HG03139 (cell line): ENCODE data around the gene CORIN.

Experiments used
- ATAC-seq: cut with Tn5 transposase; IDR thresholded peaks from one replicate; pipeline ENCODE4 v1.9.1; 2021; ENCODE audit not compliant: unreplicated experiment

CORIN gene

DNA sequence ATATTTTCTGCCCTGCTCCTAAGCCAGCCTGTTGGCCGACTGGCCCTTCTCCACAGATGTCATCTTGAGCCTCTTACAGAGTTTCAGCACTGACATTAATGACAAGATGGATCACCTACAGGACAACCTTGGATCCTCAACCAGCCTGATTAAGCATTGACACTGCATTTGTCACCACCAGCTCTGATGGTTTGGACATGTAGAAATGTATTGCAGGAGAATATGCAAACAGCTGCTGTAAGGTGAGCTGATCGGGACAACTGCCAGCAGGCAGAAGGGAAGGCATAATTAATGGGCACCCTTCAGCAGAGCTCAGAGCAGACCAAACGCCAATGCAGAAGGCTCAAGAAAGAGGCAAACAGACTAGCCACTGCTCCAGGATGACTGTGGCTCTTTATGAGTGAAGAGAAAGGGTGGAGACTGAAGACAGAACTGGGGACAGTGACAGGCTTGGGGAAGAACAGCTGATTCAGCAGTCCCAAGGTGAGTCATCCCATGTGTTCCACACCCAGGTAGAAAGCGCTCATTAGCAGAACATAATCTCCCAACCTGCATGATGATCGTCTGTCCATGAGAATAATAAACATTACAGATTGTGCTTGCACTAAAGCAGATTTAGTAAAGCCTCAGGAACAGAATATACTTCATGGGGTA, 6.7 kb downstream of the CORIN start:
- ATAC-seq, result no peak

DNA sequence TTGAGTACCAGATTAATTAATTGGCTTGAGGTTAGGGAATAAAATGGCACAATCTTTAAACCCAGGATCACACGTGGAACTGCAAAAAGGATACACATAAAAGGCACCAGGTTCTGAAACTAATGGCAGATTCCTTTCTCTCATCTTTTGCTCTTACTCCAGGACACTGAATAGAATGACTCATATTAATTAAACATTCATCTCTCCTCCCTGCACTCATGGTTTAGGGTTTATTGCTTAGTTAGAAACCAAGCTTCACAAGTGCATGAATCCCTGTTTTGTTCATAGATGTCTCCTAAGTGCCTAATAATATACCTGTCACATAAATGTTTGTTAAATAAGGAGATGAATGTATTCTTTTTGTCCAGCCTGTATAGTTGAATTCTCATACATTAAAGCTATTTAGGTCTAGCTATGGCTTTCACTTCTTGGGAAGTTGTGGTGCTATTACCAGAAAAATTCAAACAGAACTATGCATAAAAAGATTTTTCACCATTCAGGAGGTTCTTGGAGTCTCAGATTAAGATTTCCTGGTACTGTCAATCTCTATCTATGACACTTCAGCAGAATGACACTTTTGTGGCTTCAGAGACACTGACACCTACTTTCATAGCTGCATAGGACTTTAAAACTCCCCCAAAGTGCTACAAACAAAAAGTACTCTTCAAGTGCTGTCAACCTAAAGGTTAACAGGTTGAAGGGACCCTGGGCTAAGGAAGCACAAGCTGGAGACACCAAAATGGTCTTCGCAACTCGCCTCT, 7.4 kb downstream of the CORIN start:
- no peak for ATAC-seq

DNA sequence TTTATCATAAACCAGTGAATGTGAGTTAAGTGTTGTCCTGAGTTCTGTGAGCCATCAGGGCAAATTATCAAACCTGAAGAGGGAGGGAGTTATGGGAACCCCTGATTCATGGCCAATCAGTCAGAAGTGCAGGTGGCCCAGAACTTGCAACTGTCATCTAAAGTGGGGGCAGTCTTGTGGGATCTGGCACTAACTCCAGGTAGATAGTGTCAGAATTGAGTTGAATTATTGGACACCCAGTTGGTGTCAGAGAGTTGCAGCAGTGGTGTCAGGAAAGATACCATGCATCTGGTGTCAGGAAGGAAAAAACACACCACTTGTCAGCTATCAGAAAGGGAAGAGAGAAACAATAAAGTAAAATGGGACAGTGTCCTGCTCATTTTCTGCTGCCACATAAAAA, 8.4 kb downstream of the CORIN start:
- ATAC-seq, result no peak

DNA sequence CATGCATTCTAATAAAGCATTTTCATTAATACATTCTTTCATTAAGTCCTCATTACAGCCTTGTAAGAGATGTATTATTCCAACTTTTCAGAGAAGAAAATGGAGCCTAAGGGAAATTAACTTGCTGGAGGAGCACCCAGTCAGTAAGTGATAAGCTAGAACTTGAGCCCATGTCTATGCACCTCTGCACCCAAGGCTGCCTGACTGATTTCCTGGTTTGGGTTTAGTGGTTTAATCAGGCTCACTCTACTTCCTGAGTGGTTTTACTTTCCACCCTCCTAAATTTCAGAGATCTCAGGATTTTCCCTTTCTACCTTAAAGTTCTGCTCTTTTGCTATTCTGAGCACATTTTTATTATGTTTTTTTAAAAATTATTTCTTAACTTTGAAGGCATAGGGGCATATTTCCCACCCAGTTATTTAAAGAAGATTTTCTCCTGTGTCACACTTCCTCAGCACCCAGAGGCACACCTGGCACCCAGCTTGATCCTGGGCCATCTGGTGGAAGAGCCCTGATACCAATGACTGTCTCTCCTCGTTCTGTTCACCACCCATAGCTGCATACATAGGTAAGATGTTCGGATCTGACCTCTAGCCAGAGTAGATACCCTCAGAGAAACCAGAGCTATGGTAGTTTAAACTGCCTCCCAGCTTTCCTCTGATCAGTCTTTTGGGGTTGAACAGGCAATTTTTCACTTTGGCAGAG, 10.4 kb downstream of the CORIN start:
- ATAC-seq, result no peak

DNA sequence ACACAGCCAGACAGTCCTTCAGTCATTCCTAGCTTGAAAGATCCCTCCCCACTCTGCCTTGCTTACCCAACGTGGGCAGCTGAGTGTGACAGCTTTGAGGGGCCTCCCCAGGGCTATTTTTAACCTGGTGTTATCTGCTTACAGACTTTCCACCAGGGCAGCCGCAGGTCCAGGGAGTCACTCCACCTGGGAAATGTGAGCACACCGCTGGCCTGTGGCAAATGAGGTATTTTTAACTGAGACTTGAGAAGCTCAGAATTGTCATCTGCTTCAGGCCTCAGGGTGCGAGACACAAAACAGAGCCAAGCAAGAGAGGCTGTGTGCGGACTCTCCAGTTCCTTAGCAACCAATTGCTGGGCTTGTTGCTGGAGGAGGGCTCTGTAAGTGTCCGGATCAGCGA, 13.0 kb downstream of the CORIN start:
- no peak for ATAC-seq

DNA sequence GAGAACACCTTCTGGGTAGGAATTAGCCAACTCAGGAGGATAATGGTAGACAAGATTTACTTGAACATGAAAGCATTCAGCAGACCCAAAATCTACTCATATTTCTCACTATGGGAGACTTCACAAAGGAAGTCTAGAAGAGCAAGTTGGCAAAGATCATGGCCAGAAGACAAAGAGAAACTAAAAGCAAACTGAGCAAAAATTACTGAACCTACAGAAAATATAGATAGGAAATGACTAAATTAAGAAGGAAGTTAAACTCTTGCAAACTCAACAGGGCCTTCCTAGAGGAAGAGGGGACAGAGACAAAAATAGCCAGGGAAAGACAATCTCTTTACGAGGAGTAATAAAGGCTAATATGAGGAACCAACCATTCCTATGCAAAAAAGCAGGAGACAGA, 18.7 kb downstream of the CORIN start:
- no peak for ATAC-seq

DNA sequence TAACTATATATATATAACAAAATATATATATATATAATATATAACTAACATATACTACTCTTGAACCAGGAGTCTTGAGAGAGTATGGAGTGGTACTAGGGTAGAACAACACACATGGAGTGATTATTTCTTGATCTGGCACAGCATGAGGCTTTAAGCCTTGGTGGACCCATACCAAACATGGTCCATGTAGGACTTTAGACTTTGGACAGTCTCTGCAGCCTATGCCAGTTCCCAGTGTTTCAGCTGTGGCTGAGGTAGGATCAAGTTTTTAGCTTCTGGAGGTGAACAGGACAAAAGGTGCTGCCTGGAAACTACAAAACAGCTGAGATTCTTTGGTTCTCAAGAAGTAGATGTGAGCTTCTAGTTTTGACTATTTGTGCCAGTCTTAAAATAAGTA, 20.6 kb downstream of the CORIN start:
- ATAC-seq, result no peak

DNA sequence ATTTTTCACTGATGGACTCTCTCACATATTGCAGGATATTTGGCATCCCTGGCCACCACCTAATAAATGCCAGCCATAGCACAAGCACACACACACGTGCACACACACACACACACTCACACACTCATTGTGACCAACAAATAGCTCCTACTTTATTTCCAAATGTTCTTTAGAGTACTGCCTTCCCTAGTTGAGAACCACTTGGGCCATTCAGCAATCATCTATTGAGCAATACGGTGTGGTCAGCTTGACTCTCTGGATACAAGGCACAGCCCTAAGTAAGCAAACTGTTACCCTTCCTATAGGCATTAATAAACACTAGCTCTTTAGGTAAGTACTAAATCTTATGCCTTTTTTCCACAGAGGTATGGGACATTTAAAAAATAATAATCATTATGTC, 21.1 kb downstream of the CORIN start:
- no peak for ATAC-seq

DNA sequence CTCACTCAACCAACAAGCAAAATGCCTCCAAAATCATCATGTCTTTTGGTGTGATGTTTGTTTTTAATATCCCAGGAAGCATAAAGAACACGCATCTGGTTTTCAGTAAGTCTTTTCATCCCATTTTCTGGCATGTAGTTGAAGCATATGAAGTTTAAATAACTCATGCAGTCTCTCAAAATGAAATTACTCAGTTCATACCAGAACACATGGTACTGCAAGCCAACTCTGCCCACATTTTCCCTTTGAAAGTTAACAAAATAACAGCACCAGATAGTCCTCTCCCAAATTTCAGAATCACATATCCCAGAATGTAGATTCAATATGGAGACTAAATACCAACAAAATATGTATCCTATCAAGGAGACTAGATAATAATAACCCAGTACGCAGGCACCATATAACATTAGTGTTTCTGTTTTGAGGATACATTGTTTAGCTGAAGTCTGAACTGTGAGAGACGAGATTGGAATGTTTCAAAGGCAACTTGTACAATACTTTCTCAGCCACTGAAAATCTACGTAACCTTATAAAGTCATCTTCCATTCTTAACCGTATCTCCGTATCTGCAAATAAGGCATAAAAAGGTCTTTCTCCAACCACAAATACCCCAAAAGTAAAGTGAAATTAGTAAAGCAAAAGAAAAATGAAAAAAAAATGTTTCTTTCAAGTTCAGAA, 23.1 kb downstream of the CORIN start:
- ATAC-seq, result no peak

DNA sequence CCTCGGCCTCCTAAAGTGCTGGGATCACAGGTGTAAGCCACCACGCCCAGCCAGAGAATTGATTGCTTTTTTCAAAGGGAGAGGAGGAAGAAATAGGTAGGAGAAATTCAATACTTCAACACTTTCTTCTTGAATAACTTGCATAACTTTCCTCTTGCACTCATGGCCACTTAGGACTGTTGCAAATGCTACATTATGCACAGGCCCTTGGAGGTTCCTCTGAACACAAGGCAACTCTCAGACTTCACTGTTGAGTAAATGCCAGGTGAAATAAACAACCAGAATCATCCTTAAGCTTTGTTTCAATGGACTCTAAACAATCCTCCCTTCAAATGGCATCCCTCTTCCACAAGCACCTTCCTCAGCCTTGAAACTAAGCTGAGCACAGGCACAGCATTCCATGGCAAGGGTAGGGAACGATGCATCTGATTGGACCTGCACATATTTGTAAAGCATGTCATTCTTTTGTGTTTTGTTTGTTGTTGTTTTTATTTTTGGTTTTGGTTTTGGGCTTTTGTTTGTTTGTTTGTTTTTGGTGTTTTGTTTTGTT, 28.1 kb downstream of the CORIN start:
- ATAC-seq, result no peak

DNA sequence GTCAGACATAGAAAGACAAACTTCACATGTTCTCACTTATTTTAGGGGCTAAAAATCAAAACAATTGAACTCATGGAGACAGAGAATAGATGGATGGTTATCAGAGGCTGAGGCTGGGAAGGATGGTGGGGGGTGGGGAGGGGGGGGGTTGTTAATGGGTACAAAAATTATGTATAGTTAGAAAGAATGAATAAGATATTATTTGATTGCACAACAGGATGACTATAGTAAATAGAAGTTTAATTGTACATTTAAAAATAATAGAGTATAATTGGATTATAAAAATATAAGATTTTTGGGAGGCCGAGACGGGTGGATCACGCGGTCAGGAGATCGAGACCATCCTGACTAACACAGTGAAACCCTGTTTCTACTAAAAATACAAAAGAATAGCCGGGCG, 33.3 kb downstream of the CORIN start:
- ATAC-seq, result no peak

DNA sequence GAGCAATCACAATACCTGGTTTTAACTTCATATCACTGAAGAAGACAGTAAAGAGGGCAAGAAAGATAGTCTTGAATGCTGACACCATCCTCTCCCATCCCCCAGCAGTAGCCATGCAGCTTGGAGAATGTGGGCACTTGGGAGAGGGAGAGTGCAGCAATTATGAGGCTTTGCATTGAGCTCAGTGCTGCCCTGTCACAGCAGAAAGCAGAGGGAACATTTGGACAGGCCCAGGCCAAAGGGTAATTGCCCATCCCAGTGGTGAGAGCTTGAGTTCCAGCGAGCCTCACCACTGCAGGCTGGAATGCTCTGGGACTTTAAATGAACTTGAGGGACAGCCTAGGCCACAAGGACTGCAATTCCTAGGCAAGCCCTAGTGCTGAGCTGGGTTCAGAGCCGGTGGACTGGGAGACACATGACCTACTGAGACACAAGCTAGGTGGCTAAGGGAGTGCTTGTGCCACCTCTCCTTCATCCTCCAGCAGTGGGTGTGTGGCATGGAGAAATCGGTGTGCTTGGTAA, 36.3 kb downstream of the CORIN start:
- ATAC-seq, result no peak

DNA sequence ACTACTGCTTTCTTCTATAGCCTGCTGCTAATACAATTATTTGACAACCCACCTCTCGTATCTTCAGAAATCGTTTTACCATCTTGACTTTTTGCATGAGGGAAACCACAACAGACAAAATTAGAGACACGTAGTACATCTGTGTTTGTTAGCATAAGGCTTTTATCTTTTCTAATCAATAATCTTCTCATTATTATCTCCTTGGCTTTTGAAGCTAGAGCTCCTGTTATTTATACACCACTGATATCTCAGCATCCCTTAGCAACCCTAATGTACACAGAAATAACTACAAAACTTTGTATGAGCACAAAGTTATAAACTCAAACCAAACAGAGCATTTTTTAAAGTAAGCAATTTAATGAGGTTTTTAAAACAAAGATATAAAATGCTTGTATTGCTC, 39.7 kb downstream of the CORIN start:
- ATAC-seq, result no peak

DNA sequence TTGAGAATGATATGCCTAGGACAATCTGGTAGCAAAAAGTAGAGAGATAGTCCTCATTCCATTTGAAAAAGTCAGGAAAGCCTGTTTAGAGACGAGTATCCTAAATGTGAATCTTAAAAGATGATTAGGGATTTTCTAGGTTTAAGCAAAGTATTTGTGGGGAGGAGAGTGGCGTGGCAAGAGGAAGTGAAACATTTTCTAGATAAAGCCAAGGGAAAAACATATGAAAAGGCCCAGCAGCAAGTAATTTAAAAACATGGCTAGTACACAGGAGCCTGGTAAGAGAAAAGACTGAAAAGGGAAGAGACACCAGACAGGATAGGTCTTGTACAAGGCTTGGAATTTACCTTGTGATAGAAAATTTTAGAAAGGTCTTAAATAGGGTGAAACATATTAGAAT, 45.9 kb downstream of the CORIN start:
- ATAC-seq, result no peak

DNA sequence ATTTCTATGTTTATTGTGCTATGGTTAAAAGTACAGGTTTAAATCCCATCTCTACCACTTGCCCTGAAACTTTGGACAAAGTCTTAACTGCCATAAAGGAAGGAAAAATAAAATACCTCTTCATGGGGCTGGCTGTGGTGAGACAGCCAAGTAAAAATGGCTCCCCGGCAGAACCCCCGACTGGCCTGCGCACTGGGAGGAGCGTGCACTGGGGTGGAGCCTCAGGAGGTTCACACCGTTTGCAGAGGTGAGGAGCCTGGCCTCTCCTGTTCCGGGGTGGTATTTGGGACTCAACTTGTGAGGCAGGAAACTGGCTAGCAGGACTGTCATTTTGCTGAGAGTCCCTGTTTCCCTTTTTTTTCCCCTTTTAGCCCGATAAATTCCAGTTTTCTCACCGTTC, 47.8 kb downstream of the CORIN start:
- ATAC-seq, result no peak

DNA sequence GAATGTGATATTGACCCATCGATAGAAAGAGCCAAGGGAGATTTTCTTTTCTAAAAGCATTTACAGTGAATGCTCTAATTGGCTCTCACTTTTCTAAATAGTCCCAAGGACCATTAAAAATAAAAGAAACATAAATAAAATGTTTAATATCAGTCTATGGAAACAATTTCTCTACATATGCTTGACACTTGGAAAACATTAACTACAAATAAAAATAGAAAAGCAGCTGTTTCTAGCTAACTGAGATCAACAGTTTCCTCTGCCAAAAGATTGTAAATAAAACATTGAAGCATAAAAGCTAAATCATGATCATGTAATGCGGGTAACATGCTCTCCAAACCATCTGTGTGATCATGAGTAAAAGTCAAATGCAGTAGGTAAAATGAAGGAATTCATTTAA, 49.7 kb downstream of the CORIN start:
- no peak for ATAC-seq

DNA sequence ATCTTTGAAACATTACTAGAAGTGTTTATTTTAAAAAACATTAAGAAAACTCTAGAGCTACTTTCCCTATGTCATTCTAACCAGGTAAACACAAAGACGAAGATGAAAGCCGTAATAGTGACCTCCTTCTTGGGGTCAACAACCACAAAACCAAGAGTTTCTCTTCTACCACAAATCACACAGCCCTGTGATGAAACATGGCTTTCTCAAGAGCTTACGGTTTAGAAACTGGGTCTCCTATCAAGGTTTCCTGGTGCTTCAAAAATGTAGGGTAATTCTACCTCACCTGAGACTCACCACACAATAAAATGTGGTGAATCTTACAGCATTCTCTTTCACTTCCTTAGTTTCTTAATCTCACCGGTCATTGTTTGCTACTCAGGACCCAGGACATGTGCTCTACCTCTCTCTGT, 50.9 kb downstream of the CORIN start:
- ATAC-seq, result peak; percentile 72

DNA sequence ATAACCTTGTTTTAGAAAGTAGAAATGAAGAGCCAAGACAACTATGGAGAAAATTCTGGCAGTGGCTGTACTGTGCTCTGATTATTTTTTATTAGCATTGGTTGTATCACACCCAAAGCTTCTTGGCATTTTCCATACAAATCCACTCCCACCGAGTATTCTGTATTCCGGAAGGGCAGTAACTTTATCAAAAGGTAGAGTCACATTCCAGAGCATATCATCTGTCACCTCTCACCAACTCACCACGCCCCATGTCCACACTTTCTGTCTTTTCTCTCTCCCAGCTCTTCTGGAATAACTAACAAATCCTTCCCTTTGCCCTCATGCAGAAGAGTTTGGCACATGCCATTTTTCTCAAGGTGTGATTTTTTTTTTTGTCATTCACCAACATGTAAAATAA, 52.7 kb downstream of the CORIN start:
- ATAC-seq, result no peak

DNA sequence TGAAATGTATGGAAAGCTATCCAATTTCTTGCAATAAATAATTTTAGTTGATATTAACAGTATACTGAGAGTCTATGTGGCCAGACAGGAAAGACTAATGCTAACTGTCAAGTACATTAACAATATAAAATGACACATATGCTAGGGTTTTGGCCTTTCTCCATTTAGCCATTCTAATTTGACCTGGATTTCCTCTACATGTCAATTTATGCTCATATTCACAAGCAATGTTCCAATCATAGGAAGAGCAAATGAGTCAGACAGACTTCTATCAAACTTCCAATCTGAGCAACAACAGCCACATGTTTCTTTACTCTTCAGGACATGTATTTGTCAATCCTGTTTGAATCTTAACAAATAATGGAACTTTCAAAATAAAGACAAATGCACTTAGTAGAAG, 53.6 kb downstream of the CORIN start:
- no peak for ATAC-seq

DNA sequence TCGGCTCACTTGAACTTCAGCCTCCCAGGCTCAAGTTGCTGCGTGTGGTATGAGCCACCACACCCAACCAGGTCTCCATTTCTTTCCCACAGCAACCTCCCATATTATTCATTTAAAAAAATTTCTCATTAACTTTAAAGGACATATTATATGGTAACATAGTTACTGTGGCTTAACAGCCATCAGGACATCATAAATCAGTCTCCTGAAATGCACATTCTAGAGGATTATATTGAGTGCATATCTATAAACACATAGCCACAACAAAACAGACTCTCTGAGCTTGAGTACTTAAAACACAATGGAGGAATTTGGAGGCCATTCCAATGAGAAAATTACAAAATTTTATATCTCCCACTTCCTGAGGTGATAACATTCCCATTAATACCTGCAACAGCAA, 61.5 kb downstream of the CORIN start:
- no peak for ATAC-seq

DNA sequence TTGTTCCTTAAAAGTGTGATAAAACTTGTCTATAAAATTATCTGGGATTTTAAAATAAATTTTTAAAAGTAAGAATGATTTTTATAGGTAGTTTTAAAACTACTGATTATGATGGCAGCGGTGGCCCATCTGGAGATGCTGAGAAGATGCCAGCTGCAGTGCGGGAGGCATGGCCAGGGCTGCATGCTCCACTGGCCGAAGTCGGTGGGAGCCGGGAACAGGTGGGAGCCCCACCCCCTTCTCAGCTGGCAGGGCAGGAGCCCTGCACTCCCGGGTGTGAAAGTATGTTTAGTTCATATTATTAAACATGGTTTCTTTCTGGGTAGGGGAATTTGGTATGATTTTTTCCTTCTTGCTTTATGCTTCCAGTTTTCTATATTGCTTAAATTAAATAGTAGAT, 63.8 kb downstream of the CORIN start:
- ATAC-seq, result no peak
